ENCODE measurements around the gene KIF4B. TPM values are rescaled to one million over a fixed set of nuclear protein-coding genes. Genes with fewer than 3 reads are reported as not detected.
"Not testable (repeated sequence)": the region's sequence is repeated elsewhere in the genome, so short reads cannot be mapped to it uniquely, and the experiment has no call there.

Gene KIF4B
- total and polyA plus RNA-seq, 7 donors: 0.01 to 0.54 (median 0.05) TPM; not detected in 2

DNA sequence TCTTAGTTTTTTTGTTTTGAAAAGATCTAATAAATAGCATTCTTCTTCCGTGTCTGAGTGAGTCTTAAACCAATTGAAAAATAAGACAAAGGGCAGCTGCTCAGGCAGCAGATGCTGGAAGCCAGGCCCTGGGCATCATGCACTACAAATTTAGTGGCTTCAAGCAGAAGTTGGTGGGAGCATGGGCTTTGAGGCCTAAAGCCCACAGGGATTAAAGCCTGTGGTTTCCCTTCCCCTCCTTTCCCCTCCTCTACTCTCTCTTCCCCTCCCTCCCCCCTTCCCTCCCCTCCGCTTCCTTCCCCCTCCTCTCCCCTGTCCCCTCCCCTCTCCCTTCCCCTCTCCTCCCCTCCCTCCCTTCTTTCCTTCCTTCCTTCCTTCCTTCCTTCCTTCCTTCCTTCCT lies 20.1 kb upstream of the KIF4B start:
- Histone ChIP-seq H3K4me1 (no peaks in the 10 kb centered on the region), H3K27me3 (ENCODE audit: insufficient read depth in 3 of 3, low read length in 2 of 3) (no peaks in the 10 kb centered on the region), H3K27ac (no peak overlapping the region), H3K36me3 (ENCODE audit: insufficient read depth in 1 of 2, low read depth in 1 of 2) (no peaks in the 10 kb centered on the region), H3K9me3 (no peaks in the 10 kb centered on the region), H3K4me3 (no peak overlapping the region)
- TF ChIP-seq, protein P1, sequence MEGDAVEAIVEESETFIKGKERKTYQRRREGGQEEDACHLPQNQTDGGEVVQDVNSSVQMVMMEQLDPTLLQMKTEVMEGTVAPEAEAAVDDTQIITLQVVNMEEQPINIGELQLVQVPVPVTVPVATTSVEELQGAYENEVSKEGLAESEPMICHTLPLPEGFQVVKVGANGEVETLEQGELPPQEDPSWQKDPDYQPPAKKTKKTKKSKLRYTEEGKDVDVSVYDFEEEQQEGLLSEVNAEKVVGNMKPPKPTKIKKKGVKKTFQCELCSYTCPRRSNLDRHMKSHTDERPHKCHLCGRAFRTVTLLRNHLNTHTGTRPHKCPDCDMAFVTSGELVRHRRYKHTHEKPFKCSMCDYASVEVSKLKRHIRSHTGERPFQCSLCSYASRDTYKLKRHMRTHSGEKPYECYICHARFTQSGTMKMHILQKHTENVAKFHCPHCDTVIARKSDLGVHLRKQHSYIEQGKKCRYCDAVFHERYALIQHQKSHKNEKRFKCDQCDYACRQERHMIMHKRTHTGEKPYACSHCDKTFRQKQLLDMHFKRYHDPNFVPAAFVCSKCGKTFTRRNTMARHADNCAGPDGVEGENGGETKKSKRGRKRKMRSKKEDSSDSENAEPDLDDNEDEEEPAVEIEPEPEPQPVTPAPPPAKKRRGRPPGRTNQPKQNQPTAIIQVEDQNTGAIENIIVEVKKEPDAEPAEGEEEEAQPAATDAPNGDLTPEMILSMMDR (IDR thresholded peaks at IDR 0.05): no peak
- DNase-seq (no peak), ATAC-seq (no peak)
- intact Hi-C loops (cut with DNase I): no loop called here
- 40 to 54% (median 52%) methylated on average over 2 of the region's 2 CpGs for WGBS, 3 donors

GRCh38 chr5:154995679-154996078 lies 17.9 kb upstream of the KIF4B start:
- ATAC-seq: no peak
- TF ChIP-seq, protein P1 (IDR thresholded peaks at IDR 0.05): no peak
- intact Hi-C loops (cut with DNase I): no loop called here
- no peak overlapping the region for H3K4me3 ChIP-seq
- no peaks in the 10 kb centered on the region for H3K36me3 ChIP-seq (ENCODE audit: insufficient read depth in 1 of 2, low read depth in 1 of 2)
- WGBS, 3 donors: 51 to 59% (median 57%) methylated on average over 4 of the region's 4 CpGs
- DNase-seq: no peak
- no peak overlapping the region for H3K27ac ChIP-seq
- H3K27me3 ChIP-seq (ENCODE audit: insufficient read depth in 3 of 3, low read length in 2 of 3): no peaks in the 10 kb centered on the region
- no peaks in the 10 kb centered on the region for H3K4me1 ChIP-seq
- no peaks in the 10 kb centered on the region for H3K9me3 ChIP-seq

- intact Hi-C loops (cut with DNase I): no loop called here
- no peak overlapping the region for H3K4me3 ChIP-seq
- TF ChIP-seq, protein P1 (IDR thresholded peaks at IDR 0.05): no peak
- no peaks in the 10 kb centered on the region for H3K9me3 ChIP-seq
- 58 to 79% (median 72%) methylated on average over 5 of the region's 5 CpGs for WGBS, 3 donors
- no peaks in the 10 kb centered on the region for H3K36me3 ChIP-seq (ENCODE audit: insufficient read depth in 1 of 2, low read depth in 1 of 2)
- no peak for DNase-seq
- no peak for ATAC-seq
- H3K4me1 ChIP-seq: no peaks in the 10 kb centered on the region
- no peaks in the 10 kb centered on the region for H3K27me3 ChIP-seq (ENCODE audit: insufficient read depth in 3 of 3, low read length in 2 of 3)
- H3K27ac ChIP-seq: no peak overlapping the region
Observed at GRCh38 chr5:154997746-154998145, 15.8 kb upstream of the KIF4B start.

GRCh38 chr5:154999865-155000264 lies 13.7 kb upstream of the KIF4B start:
- TF ChIP-seq, protein P1 (IDR thresholded peaks at IDR 0.05): no peak
- Histone ChIP-seq H3K27me3 (ENCODE audit: insufficient read depth in 3 of 3, low read length in 2 of 3) (no peaks in the 10 kb centered on the region), H3K4me1 (no peaks in the 10 kb centered on the region), H3K36me3 (ENCODE audit: insufficient read depth in 1 of 2, low read depth in 1 of 2) (no peaks in the 10 kb centered on the region), H3K4me3 (no peak overlapping the region), H3K27ac (no peak overlapping the region), H3K9me3 (no peaks in the 10 kb centered on the region)
- ATAC-seq (no peak), DNase-seq (no peak)
- intact Hi-C loops (cut with DNase I): loop anchor here in 1 of 2 donors (10.0 kb wide), 1 partner anchor 55 kb away; the partner anchor contains the start of gene MRPL22
- 80 to 82% (median 82%) methylated on average over 5 of the region's 5 CpGs for WGBS, 3 donors

DNA sequence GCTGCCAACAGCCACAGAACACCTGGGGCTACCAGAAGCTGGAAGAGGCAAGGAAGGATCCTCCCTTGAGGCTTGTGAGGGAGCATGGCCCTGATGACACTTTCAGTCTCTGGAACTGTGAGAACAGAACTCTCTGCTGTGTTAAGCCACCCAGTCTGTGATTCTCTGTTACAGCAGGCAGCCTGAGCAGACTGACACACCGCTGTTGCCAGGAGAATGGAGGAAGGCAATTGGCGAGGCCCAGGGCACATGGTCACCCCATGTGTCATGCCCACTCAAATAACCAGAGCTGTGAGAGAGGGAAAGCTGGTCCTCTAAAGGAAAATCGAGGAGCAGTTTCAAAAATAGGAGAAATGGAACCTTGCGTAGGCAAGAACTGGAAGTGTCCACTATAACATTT lies 12.0 kb upstream of the KIF4B start:
- Histone ChIP-seq H3K9me3 (no peaks in the 10 kb centered on the region), H3K4me1 (no peaks in the 10 kb centered on the region), H3K36me3 (ENCODE audit: insufficient read depth in 1 of 2, low read depth in 1 of 2) (no peaks in the 10 kb centered on the region), H3K27ac (no peak overlapping the region), H3K4me3 (no peak overlapping the region), H3K27me3 (ENCODE audit: insufficient read depth in 3 of 3, low read length in 2 of 3) (no peaks in the 10 kb centered on the region)
- intact Hi-C loops (cut with DNase I): loop anchor here in 1 of 2 donors (10.0 kb wide), 1 partner anchor 57 kb away; the partner anchor contains the start of gene MRPL22
- DNase-seq (no peak), ATAC-seq (no peak)
- TF ChIP-seq, protein P1 (IDR thresholded peaks at IDR 0.05): no peak
- 73 to 93% (median 82%) methylated on average over 4 of the region's 4 CpGs for WGBS, 3 donors

GRCh38 chr5:155002722-155003121 lies 10.8 kb upstream of the KIF4B start:
- DNase-seq; H3K36me3 ChIP-seq (ENCODE audit: insufficient read depth in 1 of 2, low read depth in 1 of 2); H3K4me3 ChIP-seq; H3K9me3 ChIP-seq; H3K27me3 ChIP-seq (ENCODE audit: insufficient read depth in 3 of 3, low read length in 2 of 3); H3K27ac ChIP-seq; ATAC-seq; H3K4me1 ChIP-seq: not testable (repeated sequence)
- intact Hi-C loops (cut with DNase I): loop anchor here in 1 of 2 donors (10.0 kb wide), 1 partner anchor 58 kb away; the partner anchor contains the start of gene MRPL22
- WGBS, 3 donors: 78 to 85% (median 80%) methylated on average over 4 of the region's 4 CpGs
